GM19395 (cell line): ENCODE measurements around the gene KNG1.
"Not testable (repeated sequence)": the region's sequence is repeated elsewhere in the genome, so short reads cannot be mapped to it uniquely, and the experiment has no call there.

Experiments
- ATAC-seq: cut with Tn5 transposase; IDR thresholded peaks from one replicate; pipeline ENCODE4 v1.9.1; 2021; ENCODE audit warnings: mild to moderate bottlenecking, moderate library complexity; ENCODE audit not compliant: unreplicated experiment

The KNG1 gene

GRCh38 chr3:186708983-186709679 lies 8.0 kb upstream of the KNG1 start:
- no peak for ATAC-seq

DNA sequence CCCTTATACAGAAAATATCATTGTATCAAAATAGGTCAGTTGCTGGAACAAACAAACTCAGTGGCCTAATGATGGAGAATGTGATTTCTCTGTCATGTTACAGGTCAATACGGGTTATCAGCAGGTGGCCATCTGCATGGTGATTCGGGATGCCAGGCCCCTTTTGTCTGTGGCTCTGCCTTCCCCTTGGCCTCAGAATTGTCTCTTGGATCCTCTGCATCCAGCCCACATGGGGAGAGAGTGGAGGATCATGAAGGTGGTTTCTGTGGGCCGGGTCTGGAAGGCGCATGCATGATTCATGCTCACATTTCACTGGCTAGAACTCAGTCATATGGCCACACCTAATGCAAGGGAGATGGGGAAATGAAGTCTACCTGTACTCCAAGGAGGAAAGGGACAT lies 6.5 kb upstream of the KNG1 start:
- ATAC-seq: not testable (repeated sequence)

DNA sequence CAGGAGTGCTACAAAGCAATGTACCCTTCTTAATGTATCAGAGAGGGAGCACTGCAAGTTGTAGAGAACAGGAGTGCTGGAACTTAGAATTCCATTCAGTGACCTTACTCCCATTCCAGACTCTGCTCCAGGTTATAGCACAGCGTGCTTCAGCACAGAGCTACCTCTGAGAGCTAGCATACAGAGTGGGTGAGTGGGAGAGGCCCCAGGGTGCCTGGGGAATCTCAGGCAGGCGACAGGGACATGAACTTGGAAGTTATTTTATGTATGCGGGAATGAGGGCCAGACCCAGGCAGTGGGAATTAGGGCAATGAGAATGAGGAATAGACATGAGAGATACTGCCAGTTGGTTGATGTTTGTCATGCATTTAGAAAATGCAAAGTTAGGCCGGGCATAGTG lies 3.7 kb upstream of the KNG1 start:
- ATAC-seq: no peak

- ATAC-seq: no peak
These were observed 3.0 kb downstream of the KNG1 start for GRCh38 chr3:186719945-186720739.

- ATAC-seq: no peak
These were observed 5.3 kb downstream of the KNG1 start for GRCh38 chr3:186722457-186722856.

DNA sequence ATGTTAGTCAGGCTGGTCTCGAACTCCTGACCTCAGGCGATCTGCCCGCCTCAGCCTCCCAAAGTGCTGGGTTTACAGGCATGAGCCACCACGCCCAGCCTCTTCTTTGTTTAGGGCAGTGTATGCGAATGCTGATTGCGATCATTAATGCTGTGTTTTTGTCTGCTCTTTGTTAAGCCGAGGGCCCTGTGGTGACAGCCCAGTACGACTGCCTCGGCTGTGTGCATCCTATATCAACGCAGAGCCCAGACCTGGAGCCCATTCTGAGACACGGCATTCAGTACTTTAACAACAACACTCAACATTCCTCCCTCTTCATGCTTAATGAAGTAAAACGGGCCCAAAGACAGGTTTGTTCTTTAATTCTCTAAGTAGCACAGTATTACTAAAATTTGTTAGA lies 7.8 kb downstream of the KNG1 start:
- no peak for ATAC-seq

- ATAC-seq: no peak
These were observed 15.1 kb downstream of the KNG1 start for GRCh38 chr3:186732169-186732766.

DNA sequence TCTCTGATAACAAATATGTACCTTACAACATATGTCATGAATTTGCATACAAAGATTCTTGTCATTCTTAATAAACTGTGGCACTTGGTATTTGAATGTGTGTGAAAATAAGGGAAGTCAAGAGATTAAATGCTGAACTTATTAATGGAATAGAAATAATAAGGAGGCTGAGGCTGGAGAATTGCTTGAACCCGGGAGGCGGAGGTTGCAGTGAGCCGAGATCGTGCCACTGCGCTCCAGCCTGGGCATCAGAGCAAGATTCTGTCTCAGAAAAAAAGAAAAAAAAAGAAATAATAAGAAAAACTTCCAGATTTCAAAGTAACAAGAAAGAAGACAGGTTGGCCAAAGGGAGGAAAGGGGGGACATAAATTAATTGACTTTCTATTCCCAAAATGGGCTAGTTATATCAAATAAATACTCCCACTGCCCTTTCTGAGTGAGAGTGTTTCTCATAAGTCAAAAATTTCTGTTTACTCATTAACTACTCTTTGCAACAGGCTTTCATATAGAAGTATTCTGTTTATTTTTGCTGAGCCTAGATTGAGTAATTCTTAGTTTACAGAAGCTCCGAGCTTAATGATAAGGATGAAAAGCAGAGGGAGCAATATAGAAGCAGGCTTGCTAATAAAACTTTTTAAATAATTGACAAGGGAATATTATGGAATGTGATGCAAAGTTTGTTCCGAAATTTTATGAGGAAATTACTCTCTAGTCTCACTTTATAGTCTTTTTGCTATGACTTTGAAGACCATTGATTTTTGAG lies 25.6 kb downstream of the KNG1 start:
- ATAC-seq: no peak

- no peak for ATAC-seq
These were observed 26.5 kb downstream of the KNG1 start for GRCh38 chr3:186743666-186744065.

GRCh38 chr3:186746008-186746407 lies 28.8 kb downstream of the KNG1 start:
- ATAC-seq: no peak

GRCh38 chr3:186750316-186750715 lies 33.2 kb downstream of the KNG1 start:
- no peak for ATAC-seq

- no peak for ATAC-seq
These were observed 34.3 kb downstream of the KNG1 start for GRCh38 chr3:186751480-186751879.

DNA sequence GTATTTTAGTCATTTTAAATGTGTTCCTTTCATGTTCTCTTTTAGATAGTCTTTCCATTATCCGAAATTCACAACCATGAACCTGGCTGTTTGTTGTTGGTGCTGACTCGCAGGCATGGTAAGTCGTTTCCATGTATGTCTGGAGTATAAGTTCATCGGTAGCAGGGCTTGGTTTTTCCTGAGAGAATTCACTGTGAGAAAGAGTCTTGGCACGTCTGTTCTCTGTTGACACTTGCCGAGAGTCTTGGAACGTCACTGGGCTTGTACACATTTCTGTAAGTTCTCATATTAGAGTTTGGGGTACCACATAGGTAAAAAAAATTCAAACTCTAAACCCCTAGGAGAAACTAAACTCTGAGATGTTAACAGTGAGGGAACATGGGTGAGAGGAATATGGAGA lies 36.8 kb downstream of the KNG1 start:
- ATAC-seq: no peak

- ATAC-seq: no peak
These were observed 37.7 kb downstream of the KNG1 start for GRCh38 chr3:186754871-186755270.

GRCh38 chr3:186757214-186757613 lies 40.1 kb downstream of the KNG1 start:
- no peak for ATAC-seq

- ATAC-seq: no peak
These were observed 40.6 kb downstream of the KNG1 start for GRCh38 chr3:186757686-186758220.

- ATAC-seq: no peak
These were observed 42.2 kb downstream of the KNG1 start for GRCh38 chr3:186759231-186759930.

- ATAC-seq: no peak
These were observed 43.1 kb downstream of the KNG1 start for GRCh38 chr3:186760141-186760833.

GRCh38 chr3:186760897-186761447 lies 43.8 kb downstream of the KNG1 start:
- no peak for ATAC-seq
